Stimulated activated naive CD8-positive, alpha-beta T cell treated with anti-CD3 and anti-CD28 coated beads, Interleukin-15, Interleukin-2, amounts not matched to agents 100 U/mL and 50 U/mL, for 24 hours (primary cell): ENCODE data around the gene ZNF816.
"Not testable (repeated sequence)": the region's sequence is repeated elsewhere in the genome, so short reads cannot be mapped to it uniquely, and the experiment has no call there.

Source experiments
- ATAC-seq: fragments of 150-1000 bp; cut with Tn5 transposase; one replicate; pipeline ENCODE4 v1.10.0; 2021
- DNase-seq: peaks from one replicate; pipeline ENCODE4 v3.0.0; 2021

ZNF816 gene

DNA sequence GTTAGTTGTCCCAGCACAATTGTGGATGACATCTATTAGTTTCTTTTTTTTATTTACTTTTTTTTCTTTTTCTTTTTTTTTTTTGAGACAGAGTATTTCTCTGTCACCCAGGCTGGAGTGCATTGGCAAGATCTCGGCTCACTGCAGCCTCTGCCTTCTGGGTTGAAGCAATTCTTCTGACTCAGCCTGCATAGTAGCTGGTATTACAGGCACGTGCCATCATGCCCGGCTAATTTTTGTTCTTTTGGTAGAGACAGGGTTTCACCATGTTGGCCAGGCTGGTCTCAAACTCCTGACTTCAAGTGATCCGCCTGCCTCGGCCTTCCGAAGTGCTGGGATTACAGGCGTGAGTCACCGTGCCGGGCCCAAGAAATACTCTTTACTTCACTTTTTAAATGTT lies 38.0 kb downstream of the ZNF816 start:
- not testable (repeated sequence) for ATAC-seq

DNA sequence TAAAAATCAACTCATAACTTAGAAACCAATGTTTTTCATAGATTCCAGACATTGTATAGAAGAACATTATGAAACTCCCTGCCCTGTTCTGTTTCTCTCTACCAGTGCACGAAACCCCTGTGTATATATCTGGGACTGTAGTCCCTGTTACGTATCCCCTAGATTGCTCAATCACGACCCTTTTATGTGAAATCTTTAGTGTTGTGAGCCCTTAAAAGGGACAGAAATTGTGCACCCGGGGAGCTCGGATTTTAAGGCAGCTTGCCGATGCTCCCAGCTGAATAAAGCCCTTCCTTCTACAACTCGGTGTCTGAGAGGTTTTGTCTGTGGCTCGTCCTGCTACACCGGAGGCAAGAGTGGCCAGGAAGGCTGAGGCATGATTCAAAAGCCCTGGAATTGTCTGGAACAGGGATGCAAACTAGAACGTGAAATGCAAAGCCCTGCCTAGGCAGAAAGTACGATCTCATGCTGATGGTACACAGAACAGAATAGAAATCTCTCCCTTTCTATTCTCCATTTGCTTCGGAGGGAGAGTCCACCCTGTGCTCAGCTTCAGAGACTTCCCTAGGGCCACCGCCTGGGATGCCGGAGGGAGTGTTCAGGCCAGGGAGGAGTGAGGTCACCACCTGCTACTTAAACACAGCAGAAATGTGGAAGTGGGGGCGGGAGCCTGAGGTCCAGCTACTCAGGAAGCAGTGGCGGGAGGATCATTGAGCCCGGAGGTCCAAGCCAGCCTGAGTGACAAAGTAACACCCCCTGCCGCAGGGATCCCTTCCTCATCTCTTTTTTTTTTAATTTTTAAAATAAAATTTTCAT lies 38.7 kb downstream of the ZNF816 start:
- DNase-seq: no peak
- no peak for ATAC-seq

More for the DNA sequence above, 38.0 kb downstream of the ZNF816 start:
- not testable (repeated sequence) for DNase-seq

DNA sequence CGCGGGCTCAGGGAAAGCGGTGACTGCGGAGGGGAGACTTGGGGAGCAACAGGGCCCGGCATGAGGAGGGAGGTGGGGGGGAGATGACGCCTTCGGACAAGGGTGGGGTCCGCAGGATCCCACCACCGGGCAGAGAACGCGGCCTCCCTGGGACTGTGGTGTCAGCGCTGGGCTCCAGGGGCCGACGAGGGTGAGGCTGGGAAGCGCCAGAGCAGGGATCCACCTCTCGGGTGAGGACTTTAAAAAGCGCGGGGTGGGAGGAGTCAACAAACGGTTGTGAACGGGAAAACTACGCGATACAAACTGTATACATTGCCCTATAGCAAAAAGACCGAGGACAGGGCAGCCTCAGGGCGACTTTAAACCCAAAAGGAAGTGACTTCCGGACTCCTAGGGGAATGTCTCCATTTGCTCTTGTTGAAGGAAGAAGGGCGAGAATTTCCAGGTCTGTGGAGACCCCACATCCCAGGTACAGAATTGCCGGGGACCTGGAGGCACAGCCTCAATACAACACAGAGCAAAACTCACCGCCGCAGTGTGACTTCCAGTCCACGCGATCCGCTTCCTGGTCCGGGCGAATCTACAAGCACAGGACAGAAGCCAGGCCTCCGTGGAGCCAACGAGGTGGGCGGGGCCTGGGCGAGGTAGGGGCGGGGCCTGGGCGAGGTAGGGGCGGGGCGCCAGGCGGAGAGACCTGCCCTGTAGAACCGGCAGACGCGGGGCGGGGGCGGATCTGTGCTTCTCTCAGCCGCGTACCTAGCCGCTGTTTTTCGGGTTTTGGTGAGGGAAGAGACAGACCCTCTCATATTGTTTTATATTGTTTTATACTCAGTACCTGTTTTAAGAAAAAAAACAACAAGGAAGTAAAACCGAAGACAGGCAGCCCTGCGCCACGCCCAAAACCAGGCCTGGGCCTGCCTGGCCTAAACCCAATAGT lies 39.6 kb downstream of the ZNF816 start, which contains the start of gene ZNF888:
Gene ZNF888, minus strand, starts transcription at position 588 of the 937 bp plus-strand sequence. CDS start 5,555 bp downstream, outside the sequence.
- DNase-seq: peak; percentile 87
- ATAC-seq: peak; percentile 100

DNA sequence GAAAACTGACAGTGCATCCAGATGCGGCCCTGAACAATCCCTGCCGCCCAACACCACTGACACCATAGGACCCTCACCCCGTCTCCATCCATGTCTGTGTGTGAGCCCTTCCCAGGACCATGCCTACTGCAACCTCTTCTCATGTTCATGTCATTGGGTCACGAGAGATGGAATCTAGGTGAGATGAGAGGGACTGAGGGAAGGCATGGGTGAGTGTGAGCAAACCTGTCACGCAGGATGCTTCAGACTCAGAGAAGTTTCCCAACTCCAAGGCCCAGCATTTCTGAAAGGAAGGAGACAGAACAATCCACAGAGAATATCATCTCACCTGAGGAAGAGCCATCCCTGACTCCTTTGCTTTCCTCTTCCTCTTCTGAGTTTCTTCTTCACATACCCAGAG lies 45.1 kb downstream of the ZNF816 start:
- ATAC-seq: no peak
- DNase-seq: no peak

DNA sequence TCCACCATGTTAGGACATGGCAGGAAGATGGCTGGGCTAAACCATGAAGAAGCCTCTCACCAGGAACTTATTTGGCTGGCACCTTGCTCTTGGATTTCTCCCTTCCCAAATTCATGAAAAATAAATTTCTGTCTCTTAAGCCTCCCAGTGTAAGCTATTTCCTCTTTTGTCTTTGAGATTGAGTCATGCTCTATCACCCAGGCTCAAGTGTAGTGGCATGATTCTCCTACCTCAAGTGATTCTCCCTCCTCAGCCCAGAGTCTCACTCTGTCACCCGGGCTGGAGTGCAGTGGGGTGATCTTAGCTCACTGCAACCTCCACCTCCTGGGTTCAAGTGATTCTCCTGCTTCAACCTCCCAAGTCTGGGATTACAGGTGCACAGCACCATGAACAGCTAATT lies 52.0 kb downstream of the ZNF816 start:
- ATAC-seq: no peak
- no peak for DNase-seq

DNA sequence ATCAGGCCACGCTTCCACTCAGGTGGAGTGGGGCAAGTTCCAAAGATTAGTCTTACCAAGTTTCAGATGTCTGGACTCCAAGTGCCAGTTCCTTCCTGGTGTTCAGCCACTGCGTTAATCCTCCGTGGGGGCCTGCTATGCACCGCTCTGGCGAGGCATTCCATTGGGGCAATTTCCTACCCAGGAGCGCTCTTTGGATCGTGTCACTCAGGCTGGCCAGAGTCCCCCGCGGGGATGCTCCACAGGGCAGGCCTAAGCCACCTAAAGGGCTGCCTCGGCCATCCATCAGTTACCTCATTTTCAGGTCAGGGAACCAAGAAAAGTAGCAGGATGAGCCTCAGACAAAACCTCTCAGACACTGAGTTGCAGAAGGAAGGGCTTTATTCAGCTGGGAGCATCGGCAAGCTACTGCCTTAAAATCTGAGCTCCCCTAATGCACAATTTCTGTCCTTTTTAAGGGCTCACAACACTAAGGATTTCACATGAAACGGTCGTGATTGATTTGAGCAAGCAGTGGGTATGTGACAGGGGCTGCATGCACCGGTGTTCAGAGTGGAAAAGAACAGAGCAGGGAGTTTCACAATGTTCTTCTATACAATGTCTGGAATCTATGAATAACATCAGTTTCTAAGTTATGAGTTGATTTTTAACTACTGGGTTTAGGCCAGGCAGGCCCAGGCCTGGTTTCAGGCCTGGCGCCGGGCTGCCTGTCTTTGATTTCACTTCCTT lies 58.5 kb downstream of the ZNF816 start:
- ATAC-seq, DNase-seq: not testable (repeated sequence)

DNA sequence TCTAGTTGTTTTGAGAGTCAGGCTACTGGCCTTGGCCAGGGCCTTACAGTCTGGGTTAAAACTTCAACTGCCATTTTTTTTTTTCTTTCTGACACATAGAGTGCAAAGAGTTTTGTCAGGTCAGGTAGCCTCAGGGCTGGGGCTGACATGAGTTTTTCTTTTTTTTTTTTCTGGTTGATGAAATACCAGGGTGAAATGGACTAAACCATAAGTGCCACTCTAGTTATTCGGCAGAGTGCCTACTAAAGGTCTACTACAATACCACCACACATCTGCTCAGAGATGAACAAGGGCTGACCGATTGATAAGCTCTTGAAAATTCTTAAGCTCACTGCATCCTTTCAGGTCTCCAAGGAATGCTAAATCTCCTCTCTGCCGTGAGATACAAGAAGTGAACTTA lies 60.8 kb downstream of the ZNF816 start:
- DNase-seq (no peak), ATAC-seq (no peak)
